Midbrain (tissue), 1 donor: Measurements from ENCODE around the gene HINT2.
A peak's percentile ranks its signal among the peaks of the same experiment; 100 is the strongest.

ENCODE experiments used
- DNase-seq: peaks from one replicate; lab custom pipeline; 2025; lab: John Stamatoyannopoulos, UW

HINT2 gene

GRCh38 chr9:35774907-35775635 lies 39.8 kb downstream of the HINT2 start:
- peak; percentile 16 for DNase-seq

DNA sequence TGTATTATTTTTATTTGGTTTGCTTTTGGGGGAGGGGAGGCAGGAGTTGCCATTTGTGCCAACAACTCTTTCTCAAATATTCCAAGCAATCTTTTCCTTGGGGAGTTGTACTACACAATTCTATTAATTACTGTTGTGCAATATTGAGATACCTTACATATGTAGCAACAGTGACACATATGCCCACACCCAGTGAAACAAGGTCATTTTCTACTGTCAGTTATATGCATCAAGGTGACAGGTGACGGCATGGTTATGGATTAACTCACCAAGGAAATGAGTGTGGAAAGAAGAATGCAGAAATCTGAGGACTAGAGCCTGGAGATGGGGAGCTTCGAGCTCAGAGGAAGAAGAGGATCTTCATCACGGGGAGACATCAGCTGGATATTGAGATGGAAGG lies 42.9 kb downstream of the HINT2 start:
- no peak for DNase-seq

DNA sequence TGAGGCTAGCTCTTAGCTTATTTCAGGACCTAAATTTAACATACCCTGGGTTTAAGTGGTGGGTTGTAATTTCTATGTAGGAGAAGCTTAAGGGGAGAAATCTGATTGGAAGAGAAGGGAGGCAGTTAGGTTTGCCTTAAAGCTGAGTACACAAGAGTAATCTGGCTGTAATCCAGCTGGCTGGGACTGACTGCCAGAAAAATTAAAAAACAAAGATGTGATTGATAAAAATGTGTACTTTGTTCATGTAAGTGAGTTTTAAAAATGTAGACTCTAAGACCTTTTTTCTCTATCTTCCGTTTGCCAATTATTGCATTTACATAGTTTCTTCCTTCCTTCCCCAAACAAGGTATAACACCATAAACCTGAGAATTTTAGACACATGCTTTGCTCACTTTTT lies 43.3 kb downstream of the HINT2 start:
- DNase-seq, result no peak

GRCh38 chr9:35771075-35771433 lies 43.8 kb downstream of the HINT2 start:
- DNase-seq, result no peak

DNA sequence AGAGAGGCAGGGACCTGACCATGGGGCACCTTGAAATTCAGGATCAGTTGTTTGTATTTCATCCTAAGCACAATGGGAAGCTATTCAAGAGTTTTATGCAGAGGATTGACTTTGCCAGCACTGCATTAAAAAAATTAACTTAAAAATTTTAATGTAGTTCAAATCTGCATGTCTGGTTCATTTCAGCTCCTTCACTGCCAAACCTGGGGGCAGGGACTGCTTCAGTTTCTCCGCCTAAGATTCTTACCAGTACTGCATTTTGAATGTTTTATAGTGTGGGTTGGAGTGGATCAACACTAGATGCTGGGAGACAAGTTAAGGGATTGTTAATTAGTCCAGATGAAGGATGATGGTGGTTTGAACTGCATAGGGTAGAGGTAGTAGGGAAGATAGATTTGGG lies 45.1 kb downstream of the HINT2 start:
- no peak for DNase-seq

- no peak for DNase-seq
These were observed 47.4 kb downstream of the HINT2 start for GRCh38 chr9:35767458-35767857.

- no peak for DNase-seq
These were observed 47.8 kb downstream of the HINT2 start for GRCh38 chr9:35766997-35767396.

DNA sequence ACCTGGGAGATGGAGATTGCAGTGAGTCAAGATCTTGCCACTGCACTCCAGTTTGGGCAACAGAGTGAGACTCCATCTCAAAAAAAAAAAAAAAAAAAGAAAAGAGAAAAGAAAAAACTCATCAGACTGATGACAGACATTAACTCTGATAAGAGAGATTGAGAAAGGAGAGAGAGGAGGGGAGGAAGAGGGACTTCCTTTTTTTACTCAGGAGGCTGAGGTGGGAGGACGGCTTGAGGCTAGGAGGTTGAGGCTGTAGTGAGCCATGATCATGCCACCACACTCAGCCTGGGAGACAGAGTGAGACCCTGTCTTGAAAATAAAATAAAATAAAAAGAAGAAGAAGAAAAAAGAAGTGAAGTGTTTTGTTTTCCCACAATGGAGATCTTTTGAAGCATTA lies 51.0 kb downstream of the HINT2 start:
- DNase-seq, result no peak

DNA sequence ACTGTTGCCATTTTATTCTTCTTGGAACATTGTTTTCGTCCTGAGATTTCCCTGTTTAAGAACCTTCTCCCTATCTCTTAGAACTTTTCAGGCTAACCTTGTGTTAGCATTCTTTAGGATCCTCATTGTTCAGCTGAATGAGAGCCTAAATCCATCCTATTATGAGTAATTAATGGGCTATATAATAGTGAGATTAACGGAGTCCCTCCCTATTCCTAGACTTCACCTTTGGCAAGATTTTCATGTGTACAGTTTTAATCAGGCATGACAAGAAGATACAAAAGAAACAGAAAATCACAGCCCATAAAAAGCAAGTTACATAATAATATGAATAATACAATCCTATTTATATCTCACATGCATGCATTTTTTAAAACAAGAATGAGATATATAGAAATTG lies 51.7 kb downstream of the HINT2 start:
- no peak for DNase-seq
